MM.1S (cell line): ENCODE results near the gene TMEM229A.

Experiments used
- DNase-seq: peaks from one replicate; pipeline ENCODE4 v3.0.0-alpha.2; 2015
- H2AFZ ChIP-seq: fragments of 300-600 bp; sonication (generic); 2 replicates; pipeline ENCODE4 v1.6.0; 2016; ENCODE audit warnings: antibody characterized with exemption, low read length
- H3F3A ChIP-seq: fragments of 300-600 bp; sonication (generic); 2 replicates; pipeline ENCODE4 v1.6.1; 2016; ENCODE audit warnings: mild to moderate bottlenecking, antibody characterized with exemption, low read length, moderate library complexity, mixed read lengths; ENCODE audit not compliant: insufficient read depth
- H3K27ac ChIP-seq: fragments of 300-600 bp; sonication (generic); 2 replicates; pipeline ENCODE4 v1.5.1; 2016; ENCODE audit warnings: mild to moderate bottlenecking, low read length
- H3K27me3 ChIP-seq: fragments of 300-600 bp; sonication (generic); replicated peaks from 2 replicates; pipeline ENCODE4 v1.6.0; 2016; ENCODE audit warnings: low read length; ENCODE audit not compliant: insufficient read depth
- H3K36me3 ChIP-seq: fragments of 300-600 bp; sonication (generic); replicated peaks from 2 replicates; pipeline ENCODE4 v1.6.1; 2016; ENCODE audit warnings: mild to moderate bottlenecking, low read length, mixed read lengths; ENCODE audit not compliant: insufficient read depth
- H3K4me1 ChIP-seq: fragments of 300-600 bp; sonication (generic); 2 replicates; pipeline ENCODE4 v1.6.1; 2016; ENCODE audit warnings: low read length, mixed read lengths
- H3K4me2 ChIP-seq: fragments of 300-600 bp; sonication (generic); 2 replicates; pipeline ENCODE4 v1.6.0; 2016; ENCODE audit warnings: low read depth, low read length
- H3K4me3 ChIP-seq: fragments of 300-600 bp; sonication (generic); 2 replicates; pipeline ENCODE4 v1.5.1; 2016; ENCODE audit warnings: low read length, mixed read lengths
- H3K79me2 ChIP-seq: fragments of 300-600 bp; sonication (generic); 2 replicates; pipeline ENCODE4 v1.6.1; 2016; ENCODE audit warnings: mixed run types, low read length, mixed read lengths
- H3K9ac ChIP-seq: fragments of 300-600 bp; sonication (generic); 2 replicates; pipeline ENCODE4 v1.6.1; 2016; ENCODE audit warnings: low read length, mixed read lengths
- H3K9me2 ChIP-seq: fragments of 300-600 bp; sonication (generic); replicated peaks from 2 replicates; pipeline ENCODE4 v1.6.1; 2016; ENCODE audit warnings: mild to moderate bottlenecking, low read length, mixed read lengths; ENCODE audit not compliant: insufficient read depth
- H3K9me3 ChIP-seq: fragments of 300-600 bp; sonication (generic); replicated peaks from 2 replicates; pipeline ENCODE4 v1.6.1; 2016; ENCODE audit warnings: mild to moderate bottlenecking, low read length, mixed read lengths; ENCODE audit not compliant: insufficient read depth
- H4K20me1 ChIP-seq: fragments of 300-600 bp; sonication (generic); 2 replicates; pipeline ENCODE4 v1.6.1; 2016; ENCODE audit warnings: mild to moderate bottlenecking, low read length, moderate library complexity, mixed read lengths; ENCODE audit not compliant: insufficient read depth
- CTCF ChIP-seq: fragments of 300-600 bp; sonication (generic); IDR thresholded peaks from 2 replicates; pipeline ENCODE4 v1.5.1; 2016; ENCODE audit warnings: antibody characterized with exemption, low read length, mixed read lengths
- EZH2 ChIP-seq: fragments of 300-600 bp; sonication (generic); optimal IDR thresholded peaks from 2 replicates; pipeline ENCODE3; 2017; ENCODE audit warnings: low read depth, mild to moderate bottlenecking, antibody characterized with exemption, low read length, mixed read lengths
- EZH2phosphoT487 ChIP-seq: fragments of 300-600 bp; sonication (generic); IDR thresholded peaks from 2 replicates; pipeline ENCODE4 v1.6.1; 2018; ENCODE audit warnings: antibody characterized with exemption, low read length

The TMEM229A gene

GRCh38 chr7:124059375-124059774, 26.5 kb upstream of the TMEM229A start:
- Histone ChIP-seq H3K79me2 (no peaks in the 10 kb centered on the region), H4K20me1 (no peaks in the 10 kb centered on the region), H3K4me2 (peak overlapping the region; percentile 67), H2AFZ (peak overlapping the region; percentile 65), H3K9me3 (no peaks in the 10 kb centered on the region), H3K4me3 (peak overlapping the region; percentile 38), H3K9me2 (no peaks in the 10 kb centered on the region), H3K9ac (no peak overlapping the region; the same call in 1 of the 2 replicates), H3K27ac (peak overlapping the region; percentile 68; the same call in 1 of the 2 replicates), H3K4me1 (peaks cover 16% of the 10 kb centered on the region), H3F3A (peaks cover 15% of the 10 kb centered on the region), H3K27me3 (no peaks in the 10 kb centered on the region), H3K36me3 (no peaks in the 10 kb centered on the region)
- peak; percentile 93 for DNase-seq
- TF ChIP-seq CTCF (no peak), EZH2 (no peak), EZH2phosphoT487 (no peak)

DNA sequence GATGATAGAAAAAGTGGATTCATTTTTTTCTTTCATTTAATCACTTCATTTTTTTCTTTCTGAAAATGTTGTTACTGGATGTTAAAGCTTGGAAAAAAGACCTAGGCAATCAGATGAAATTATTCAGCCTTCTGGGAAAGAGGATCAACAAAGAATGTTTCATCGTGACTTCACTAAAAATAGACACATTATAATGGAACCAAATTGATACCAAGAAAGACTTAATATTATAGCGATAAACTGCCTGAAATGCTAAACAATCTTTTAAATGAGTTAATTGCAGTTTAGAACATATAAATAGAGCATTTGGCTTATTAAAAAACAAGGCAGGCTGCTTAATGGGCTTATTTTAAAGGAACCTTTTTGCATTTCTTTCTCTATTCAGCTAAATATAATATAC, 25.6 kb upstream of the TMEM229A start:
- Histone ChIP-seq H4K20me1 (no peaks in the 10 kb centered on the region), H3K9me3 (no peaks in the 10 kb centered on the region), H3K4me1 (peaks cover 16% of the 10 kb centered on the region), H3K4me2 (peak overlapping the region; percentile 67; the same call in 1 of the 2 replicates), H3K9me2 (no peaks in the 10 kb centered on the region), H3K79me2 (no peaks in the 10 kb centered on the region), H3F3A (peaks cover 15% of the 10 kb centered on the region), H3K27me3 (no peaks in the 10 kb centered on the region), H3K4me3 (no peak overlapping the region), H3K27ac (no peak overlapping the region), H3K36me3 (no peaks in the 10 kb centered on the region), H3K9ac (no peak overlapping the region), H2AFZ (no peak overlapping the region)
- no peak for DNase-seq
- TF ChIP-seq EZH2phosphoT487: no peak
- no peak for TF ChIP-seq CTCF
- no peak for TF ChIP-seq EZH2

GRCh38 chr7:124057872-124058271, 25.0 kb upstream of the TMEM229A start:
- Histone ChIP-seq H4K20me1 (no peaks in the 10 kb centered on the region), H3K4me2 (no peak overlapping the region), H3K9me2 (no peaks in the 10 kb centered on the region), H3K9me3 (no peaks in the 10 kb centered on the region), H3K4me1 (peaks cover 16% of the 10 kb centered on the region), H3K79me2 (no peaks in the 10 kb centered on the region), H3K27me3 (no peaks in the 10 kb centered on the region), H3F3A (peaks cover 15% of the 10 kb centered on the region), H3K9ac (no peak overlapping the region), H3K36me3 (no peaks in the 10 kb centered on the region), H2AFZ (no peak overlapping the region), H3K4me3 (no peak overlapping the region), H3K27ac (no peak overlapping the region)
- no peak for DNase-seq
- TF ChIP-seq CTCF (no peak), EZH2 (no peak), EZH2phosphoT487 (no peak)
